Mucosa of rectum (tissue), 2 donors: ENCODE data around the gene PCDHA7.
"Not testable (repeated sequence)": the region's sequence is repeated elsewhere in the genome, so short reads cannot be mapped to it uniquely, and the experiment has no call there.

Experiments used
- H3K27ac ChIP-seq, 2 donors: one replicate each; pipeline ENCODE4 v1.7.0; 2013; ENCODE audit warnings: inconsistent platforms in 2 of 2, low read depth in 2 of 2, low read length in 2 of 2
- H3K27me3 ChIP-seq, 2 donors: one replicate each; pipeline ENCODE4 v1.7.0; 2013; ENCODE audit warnings: low read length in 2 of 2; ENCODE audit not compliant: control insufficient read depth in 2 of 2, insufficient read depth in 2 of 2
- H3K36me3 ChIP-seq, 2 donors: one replicate each; pipeline ENCODE4 v1.7.0; 2013; ENCODE audit warnings: low read length in 2 of 2; ENCODE audit not compliant: control insufficient read depth in 2 of 2, insufficient read depth in 2 of 2
- H3K4me1 ChIP-seq, 2 donors: one replicate each; pipeline ENCODE4 v1.7.0; 2013; ENCODE audit warnings: low read length in 2 of 2, mild to moderate bottlenecking in 1 of 2; ENCODE audit not compliant: control insufficient read depth in 2 of 2, insufficient read depth in 2 of 2
- H3K4me3 ChIP-seq, 2 donors: one replicate each; pipeline ENCODE4 v1.7.0; 2013; ENCODE audit warnings: low read length in 2 of 2
- H3K9ac ChIP-seq, 2 donors: one replicate each; pipeline ENCODE4 v1.7.0; 2013; ENCODE audit warnings: low read length in 2 of 2, low read depth in 1 of 2, mild to moderate bottlenecking in 1 of 2
- H3K9me3 ChIP-seq, 2 donors: one replicate each; pipeline ENCODE4 v1.7.0; 2013; ENCODE audit warnings: low read length in 2 of 2; ENCODE audit not compliant: control insufficient read depth in 2 of 2
- donor health status: healthy.
- donor health status: Normal muscosa, but diverticular disease.

PCDHA7 gene

DNA sequence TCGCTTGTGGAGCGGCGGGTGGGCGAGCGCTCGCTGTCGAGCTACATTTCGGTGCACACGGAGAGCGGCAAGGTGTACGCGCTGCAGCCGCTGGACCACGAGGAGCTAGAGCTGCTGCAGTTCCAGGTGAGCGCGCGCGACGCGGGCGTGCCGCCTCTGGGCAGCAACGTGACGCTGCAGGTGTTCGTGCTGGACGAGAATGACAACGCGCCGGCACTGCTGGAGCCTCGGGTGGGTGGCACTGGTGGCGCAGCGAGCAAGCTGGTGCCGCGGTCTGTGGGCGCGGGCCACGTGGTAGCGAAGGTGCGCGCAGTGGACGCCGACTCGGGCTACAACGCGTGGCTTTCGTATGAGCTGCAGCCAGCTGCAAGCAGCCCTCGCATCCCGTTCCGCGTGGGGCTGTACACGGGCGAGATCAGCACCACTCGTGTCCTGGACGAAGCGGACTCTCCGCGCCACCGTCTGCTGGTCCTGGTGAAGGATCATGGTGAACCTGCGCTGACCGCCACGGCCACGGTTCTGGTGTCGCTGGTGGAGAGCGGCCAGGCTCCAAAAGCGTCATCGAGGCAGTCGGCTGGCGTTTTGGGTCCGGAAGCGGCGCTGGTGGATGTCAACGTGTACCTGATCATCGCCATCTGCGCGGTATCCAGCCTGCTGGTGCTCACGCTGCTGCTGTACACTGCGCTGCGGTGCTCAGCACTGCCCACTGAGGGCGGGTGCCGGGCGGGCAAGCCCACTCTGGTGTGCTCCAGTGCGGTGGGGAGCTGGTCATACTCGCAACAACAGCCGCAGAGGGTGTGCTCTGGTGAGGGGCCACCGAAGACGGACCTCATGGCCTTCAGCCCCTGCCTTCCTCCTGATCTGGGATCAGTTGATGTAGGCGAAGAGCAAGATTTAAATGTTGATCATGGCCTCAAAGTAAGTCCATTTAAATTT is 9.0 kb downstream of the PCDHA7 start:
- H3K9ac ChIP-seq: no peak overlapping the region
- H3K36me3 ChIP-seq: no peaks in the 10 kb centered on the region
- no peak overlapping the region for H3K27ac ChIP-seq
- no peaks in the 10 kb centered on the region for H3K4me1 ChIP-seq
- peaks cover 0 to 6% of the 10 kb centered on the region in 2 donors for H3K9me3 ChIP-seq
- no peak overlapping the region for H3K4me3 ChIP-seq
- no peaks in the 10 kb centered on the region for H3K27me3 ChIP-seq

DNA sequence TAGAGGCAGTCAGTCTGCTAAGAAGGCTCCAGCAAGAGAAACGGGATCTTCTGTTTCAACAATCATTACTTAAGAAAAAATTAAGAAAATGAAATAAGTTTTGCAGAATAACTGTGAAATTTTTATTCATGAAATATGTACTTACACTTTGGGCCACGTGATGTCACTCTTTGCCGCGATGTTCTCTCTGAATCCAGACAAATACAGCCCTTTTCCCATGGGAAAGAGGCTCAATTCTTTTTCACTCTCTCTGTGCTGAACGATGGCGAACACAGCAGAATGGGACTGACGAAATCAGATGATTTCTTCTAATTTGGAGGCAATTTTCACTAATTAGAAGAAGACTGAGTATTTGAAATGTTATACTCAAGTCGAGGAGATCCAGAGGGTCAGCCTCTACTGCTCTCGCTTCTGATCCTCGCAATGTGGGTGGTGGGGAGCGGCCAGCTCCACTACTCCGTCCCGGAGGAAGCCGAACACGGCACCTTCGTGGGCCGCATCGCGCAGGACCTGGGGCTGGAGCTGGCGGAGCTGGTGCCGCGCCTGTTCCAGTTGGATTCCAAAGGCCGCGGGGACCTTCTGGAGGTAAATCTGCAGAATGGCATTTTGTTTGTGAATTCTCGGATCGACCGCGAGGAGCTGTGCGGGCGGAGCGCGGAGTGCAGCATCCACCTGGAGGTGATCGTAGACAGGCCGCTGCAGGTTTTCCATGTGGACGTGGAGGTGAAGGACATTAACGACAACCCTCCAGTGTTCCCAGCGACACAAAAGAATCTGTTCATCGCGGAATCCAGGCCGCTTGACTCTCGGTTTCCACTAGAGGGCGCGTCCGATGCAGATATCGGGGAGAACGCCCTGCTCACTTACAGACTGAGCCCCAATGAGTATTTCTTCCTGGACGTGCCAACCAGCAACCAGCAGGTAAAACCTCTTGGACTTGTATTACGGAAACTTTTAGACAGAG is 14.4 kb downstream of the PCDHA7 start, which contains the start of gene PCDHA9:
PCDHA9 (plus strand) TSS at position 244 of the 964 bp plus-strand sequence; CDS start at position 358, 114 bp downstream.
- H3K9me3 ChIP-seq: peaks cover 0 to 11% of the 10 kb centered on the region in 2 donors
- H3K4me3 ChIP-seq, H3K36me3 ChIP-seq, H3K4me1 ChIP-seq, H3K27ac ChIP-seq, H3K27me3 ChIP-seq, H3K9ac ChIP-seq: not testable (repeated sequence)

DNA sequence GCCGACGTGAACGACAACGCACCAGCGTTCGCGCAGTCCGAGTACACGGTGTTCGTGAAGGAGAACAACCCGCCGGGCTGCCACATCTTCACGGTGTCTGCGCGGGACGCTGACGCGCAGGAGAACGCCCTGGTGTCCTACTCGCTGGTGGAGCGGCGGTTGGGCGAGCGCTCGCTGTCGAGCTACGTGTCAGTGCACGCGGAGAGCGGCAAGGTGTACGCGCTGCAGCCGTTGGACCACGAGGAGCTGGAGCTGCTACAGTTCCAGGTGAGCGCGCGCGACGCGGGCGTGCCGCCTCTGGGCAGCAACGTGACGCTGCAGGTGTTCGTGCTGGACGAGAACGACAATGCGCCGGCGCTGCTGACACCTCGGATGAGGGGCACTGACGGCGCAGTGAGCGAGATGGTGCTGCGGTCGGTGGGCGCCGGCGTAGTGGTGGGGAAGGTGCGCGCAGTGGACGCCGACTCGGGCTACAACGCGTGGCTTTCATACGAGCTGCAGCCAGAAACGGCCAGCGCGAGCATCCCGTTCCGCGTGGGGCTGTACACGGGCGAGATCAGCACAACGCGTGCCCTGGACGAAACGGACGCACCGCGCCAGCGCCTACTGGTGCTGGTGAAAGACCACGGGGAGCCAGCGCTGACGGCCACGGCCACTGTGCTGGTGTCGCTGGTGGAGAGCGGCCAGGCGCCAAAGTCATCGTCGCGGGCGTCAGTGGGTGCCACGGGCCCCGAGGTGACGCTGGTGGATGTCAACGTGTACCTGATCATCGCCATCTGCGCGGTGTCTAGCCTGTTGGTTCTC is 16.0 kb downstream of the PCDHA7 start:
- H3K9me3 ChIP-seq: peaks cover 0 to 11% of the 10 kb centered on the region in 2 donors
- not testable (repeated sequence) for H3K4me3 ChIP-seq, H3K4me1 ChIP-seq, H3K27me3 ChIP-seq, H3K36me3 ChIP-seq, H3K9ac ChIP-seq, H3K27ac ChIP-seq

DNA sequence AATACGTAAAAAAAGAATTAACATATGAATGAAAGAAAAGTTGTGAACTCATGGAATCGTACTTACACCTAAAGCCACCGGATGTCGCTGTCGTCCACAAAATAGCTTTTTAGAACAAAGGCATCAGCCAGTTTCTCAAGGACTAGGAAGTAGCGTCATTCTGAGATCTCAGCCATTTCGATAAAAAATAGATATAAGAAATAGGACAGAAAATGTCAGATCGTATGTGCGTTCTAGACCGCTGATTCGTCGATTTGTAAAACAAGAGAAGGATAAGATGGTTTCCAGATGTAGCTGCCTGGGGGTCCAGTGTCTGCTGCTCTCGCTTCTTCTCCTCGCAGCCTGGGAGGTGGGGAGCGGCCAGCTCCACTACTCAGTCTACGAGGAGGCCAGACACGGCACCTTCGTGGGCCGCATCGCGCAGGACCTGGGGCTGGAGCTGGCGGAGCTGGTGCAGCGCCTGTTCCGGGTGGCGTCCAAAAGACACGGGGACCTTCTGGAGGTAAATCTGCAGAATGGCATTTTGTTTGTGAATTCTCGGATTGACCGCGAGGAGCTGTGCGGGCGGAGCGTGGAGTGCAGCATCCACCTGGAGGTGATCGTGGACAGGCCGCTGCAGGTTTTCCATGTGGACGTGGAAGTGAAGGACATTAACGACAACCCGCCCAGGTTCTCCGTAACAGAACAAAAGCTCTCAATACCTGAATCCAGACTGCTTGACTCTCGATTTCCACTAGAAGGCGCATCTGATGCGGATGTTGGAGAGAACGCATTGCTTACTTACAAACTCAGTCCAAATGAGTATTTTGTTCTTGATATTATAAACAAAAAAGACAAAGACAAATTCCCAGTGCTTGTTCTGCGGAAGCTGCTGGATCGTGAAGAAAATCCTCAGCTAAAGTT is 22.0 kb downstream of the PCDHA7 start, which contains the start of gene PCDHA10:
PCDHA10 (plus strand) TSS at position 126 of the 903 bp plus-strand sequence; CDS start at position 278, 152 bp downstream.
- no peak within 1 kb of the TSS for H3K9ac ChIP-seq
- no peak within 1 kb of the TSS for H3K27ac ChIP-seq
- H3K4me1 ChIP-seq: no peaks in the 10 kb centered on the region
- H3K9me3 ChIP-seq: peaks cover 0 to 5% of the 10 kb centered on the region in 2 donors
- no peaks in the 10 kb centered on the region for H3K27me3 ChIP-seq
- H3K36me3 ChIP-seq: no peaks in the 10 kb centered on the region
- H3K4me3 ChIP-seq: no peak within 1 kb of the TSS

DNA sequence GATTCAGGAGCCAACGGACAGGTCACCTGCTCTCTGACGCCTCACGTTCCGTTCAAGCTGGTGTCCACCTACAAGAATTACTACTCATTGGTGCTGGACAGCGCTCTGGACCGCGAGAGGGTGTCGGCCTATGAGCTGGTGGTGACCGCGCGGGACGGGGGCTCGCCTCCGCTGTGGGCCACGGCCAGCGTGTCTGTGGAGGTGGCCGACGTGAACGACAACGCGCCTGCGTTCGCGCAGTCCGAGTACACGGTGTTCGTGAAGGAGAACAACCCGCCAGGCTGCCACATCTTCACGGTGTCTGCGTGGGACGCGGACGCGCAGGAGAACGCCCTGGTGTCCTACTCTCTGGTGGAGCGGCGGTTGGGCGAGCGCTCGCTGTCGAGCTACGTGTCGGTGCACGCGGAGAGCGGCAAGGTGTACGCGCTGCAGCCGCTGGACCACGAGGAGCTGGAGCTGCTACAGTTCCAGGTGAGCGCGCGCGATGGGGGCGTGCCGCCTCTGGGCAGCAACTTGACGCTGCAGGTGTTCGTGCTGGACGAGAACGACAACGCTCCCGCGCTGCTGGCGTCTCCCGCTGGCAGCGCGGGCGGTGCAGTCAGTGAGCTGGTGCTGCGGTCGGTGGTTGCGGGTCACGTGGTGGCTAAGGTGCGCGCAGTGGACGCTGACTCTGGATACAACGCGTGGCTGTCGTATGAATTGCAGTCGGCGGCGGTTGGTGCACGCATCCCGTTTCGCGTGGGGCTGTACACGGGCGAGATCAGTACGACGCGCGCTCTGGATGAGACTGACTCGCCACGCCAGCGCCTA is 23.3 kb downstream of the PCDHA7 start:
- Histone ChIP-seq H3K27me3 (no peaks in the 10 kb centered on the region), H3K36me3 (no peaks in the 10 kb centered on the region), H3K27ac (no peak overlapping the region), H3K9me3 (peaks cover 0 to 10% of the 10 kb centered on the region in 2 donors), H3K4me1 (no peaks in the 10 kb centered on the region), H3K4me3 (no peak overlapping the region), H3K9ac (no peak overlapping the region)

DNA sequence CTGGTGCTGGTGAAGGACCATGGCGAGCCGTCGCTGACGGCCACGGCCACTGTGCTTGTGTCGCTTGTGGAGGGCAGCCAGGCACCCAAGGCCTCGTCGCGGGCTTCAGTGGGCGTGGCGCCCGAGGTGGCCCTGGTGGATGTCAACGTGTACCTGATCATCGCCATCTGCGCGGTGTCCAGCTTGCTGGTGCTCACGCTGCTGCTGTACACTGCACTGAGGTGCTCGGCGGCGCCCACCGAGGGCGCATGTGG is 23.8 kb downstream of the PCDHA7 start:
- no peaks in the 10 kb centered on the region for H3K27me3 ChIP-seq
- no peak overlapping the region for H3K9ac ChIP-seq
- H3K36me3 ChIP-seq: no peaks in the 10 kb centered on the region
- H3K9me3 ChIP-seq: peaks cover 0 to 13% of the 10 kb centered on the region in 2 donors
- H3K4me3 ChIP-seq: no peak overlapping the region
- H3K4me1 ChIP-seq: no peaks in the 10 kb centered on the region
- no peak overlapping the region for H3K27ac ChIP-seq

DNA sequence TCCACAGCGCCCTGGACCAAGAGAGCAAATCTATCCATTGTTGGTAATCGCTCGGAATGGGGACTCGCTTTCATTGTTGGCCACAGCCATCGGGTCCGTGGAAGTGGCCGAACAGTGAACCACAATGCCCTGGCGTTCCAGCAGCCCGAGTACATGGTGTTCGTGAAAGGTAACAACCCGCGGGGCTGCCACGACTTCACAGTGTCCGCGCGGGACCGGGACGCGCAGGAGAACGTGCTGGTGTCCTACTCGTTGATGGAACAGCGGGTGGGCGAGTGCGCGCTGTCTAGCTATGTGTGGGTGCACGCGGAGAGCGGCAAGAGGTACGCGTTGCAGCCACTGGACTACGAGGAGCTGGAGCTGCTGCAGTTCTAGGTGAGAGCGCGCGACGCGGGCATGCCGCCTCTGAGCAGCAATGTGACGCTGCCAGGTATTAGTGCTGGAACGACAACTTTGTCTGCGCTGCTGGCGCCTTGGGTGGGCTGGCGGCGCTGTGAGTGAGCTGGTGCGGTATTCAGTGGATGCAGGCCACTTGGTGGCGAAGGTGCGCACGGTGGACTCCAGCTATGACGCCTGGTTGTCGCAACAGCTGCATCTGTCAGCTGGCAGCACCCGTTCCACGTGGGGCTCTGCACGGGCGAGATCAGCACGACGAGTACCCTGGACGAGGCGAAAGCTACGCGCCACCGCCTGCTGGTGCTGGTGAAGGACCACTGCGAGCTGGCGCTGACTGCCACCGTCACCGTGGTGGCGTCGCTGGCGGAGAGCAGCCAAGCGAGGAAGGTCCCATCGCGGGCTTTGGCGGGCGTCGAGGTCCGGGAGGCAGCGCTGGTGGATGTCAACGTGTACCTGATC is 28.6 kb downstream of the PCDHA7 start:
- H3K9me3 ChIP-seq: peaks cover 0 to 16% of the 10 kb centered on the region in 2 donors
- H3K27me3 ChIP-seq: no peaks in the 10 kb centered on the region
- no peak overlapping the region for H3K9ac ChIP-seq
- no peaks in the 10 kb centered on the region for H3K4me1 ChIP-seq
- no peak overlapping the region for H3K27ac ChIP-seq
- no peaks in the 10 kb centered on the region for H3K36me3 ChIP-seq
- H3K4me3 ChIP-seq: no peak overlapping the region
